ENCODE data around the gene TIMM29.

The TIMM29 gene

DNA sequence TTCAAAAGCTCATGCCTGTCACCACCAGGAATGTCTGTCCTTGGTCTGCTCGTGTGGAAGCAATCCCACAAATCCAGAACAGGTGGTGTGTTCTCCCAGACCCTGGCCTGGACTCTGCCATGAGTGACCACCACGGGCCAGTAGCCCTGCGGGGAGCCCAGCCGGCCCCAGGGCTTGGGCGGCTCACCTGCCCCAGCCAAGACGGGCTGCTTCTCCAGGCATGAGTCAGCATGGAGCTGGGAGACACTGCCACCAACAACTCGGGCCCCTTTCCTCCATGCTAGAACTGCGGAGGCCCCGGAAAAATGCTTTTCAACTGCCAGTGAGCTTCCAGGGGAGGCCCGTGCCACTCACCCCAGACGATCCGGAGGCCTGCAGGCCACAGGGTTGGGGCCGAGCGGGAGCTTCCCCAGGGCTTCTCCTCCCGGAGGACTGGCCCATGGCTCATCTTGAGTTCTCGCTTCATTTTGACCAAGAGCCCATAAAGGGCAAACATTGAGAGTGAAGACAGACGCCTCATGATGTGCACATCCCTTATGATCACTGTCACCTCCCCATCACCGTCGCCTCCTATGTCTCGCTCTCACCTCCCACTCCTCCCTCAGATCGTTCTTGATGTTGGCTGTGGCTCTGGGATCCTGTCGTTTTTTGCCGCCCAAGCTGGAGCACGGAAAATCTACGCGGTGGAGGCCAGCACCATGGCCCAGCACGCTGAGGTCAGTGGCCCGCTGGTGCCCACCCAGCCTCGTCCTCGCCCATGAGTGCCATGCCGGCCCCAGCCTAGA is 16.8 kb upstream of the TIMM29 start:
- no peak for DNase-seq

DNA sequence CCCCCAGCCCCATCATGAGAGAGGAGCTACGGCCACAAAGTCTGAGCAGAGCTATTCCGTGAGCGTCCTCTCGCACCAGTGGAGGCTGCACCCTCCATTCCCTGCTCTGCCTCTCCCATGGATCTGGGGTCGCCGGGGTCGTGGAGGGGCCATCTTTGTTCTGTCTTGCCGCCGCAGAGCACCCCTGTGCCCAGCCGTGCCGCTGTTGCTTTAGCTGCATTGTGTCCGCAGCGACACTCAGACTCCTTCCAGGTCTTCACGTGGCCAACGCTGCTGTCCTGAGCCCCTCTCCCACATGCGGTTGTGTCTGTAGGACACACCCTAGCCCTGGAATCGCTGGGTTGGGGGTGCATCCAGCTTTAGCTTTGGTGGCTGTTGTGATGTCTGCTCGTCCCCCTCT is 16.0 kb upstream of the TIMM29 start:
- DNase-seq, result no peak

DNA sequence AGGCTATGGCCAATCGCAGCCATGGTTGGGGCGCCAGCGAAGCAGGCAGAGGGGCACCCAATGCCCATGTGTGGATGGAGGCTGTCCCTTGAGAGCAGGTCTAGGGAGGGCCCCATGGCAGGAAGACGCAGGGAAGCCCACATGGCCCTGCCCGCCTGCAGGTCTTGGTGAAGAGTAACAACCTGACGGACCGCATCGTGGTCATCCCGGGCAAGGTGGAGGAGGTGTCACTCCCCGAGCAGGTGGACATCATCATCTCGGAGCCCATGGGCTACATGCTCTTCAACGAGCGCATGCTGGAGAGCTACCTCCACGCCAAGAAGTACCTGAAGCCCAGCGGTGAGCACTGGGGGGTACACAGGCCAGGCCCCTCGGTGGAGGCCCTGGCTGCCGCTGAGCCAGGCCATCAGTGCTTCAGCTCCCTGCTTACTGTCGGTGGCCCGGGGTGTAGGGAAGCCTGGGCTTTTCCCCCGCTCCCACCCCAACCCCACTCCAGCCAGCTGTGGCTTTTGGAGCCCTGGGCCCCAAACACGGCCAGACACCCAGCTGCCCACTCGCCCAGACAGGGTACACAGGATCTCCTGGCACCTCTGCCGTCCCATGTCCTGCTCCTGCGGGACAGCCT is 14.8 kb upstream of the TIMM29 start:
- DNase-seq, result no peak

DNA sequence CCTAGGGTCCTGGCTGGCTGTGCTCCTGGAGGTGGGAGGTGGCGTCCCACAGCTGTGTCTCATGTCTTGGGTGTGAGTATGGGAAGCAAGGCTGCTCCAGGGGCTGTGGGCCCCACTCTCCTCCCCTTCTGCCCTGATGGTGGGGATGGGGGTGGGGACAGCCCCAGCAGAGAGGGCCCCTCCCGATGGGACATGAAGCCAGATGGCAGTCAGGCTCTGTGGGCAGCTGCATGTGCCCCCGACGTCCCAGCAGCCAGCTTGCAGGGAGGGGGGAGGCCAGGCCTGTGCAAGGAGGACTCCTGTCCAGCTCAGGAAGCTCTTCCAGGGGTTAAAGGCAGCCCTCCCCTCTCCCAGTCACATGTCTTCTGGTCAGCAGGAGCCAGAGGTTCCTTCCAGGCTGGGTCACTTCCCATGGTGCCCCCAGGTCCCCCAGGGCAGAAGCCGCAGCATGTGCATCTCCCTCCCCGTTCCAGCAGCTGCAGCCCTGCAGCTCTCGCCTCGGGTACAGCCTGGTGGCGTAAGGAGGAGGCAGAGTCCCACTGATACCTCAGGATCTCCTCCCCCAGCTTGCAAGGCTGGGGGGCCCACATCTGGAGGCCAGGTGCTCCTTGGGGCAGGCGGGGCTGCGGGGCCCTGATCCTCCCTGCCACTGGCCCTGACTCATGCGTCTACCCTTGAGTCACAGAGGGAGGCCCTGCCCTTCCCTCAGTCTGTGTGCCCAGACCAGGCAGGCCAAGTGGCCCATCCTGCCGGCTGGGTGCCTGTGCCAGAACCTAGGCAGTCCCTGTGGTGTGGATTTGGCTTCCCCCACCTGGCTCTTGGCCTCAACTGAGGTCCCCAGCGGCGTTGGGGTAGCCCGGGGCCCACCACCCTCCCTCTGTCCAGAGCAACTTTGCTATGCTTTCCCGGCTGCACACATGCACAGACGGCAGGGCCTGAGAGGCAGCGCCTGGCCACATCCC is 13.2 kb upstream of the TIMM29 start:
- no peak for DNase-seq

DNA sequence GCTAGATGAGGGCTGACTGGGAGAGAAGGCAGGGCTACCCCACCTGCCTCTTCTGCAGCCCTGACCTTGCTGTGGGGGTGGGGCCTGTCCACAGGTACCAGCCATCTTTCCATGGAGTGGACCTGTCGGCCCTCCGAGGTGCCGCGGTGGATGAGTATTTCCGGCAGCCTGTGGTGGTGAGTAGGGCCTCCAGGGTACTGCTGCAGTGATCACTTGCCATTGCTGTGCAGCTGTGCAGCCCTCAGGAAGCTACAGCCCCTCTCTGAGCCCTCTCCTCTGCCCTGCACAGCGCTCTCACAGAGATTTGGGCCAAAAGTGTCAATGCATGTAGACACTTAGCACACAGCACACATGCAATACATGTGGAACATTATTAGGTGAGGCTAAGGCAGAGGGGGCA is 12.0 kb upstream of the TIMM29 start:
- no peak for DNase-seq

DNA sequence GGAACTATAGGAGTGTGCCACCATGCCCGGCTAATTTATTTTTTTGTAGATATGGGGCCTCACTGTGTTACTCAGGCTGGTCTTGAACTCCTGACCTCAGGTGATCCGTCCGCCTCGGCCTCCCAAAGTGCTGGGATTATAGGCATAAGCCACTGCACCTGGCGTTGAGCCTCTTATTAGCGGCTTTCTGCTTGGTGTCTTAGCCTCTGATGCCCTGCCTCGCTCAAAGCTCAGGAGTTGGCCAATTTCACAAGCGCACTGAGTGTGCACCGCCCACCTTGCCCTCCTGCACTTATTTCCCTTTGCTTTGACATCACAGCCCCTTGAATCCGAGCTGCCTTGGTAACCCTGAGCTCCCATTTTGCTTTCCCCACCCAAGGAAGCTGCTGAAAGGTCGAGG is 10.3 kb upstream of the TIMM29 start:
- DNase-seq, result no peak

DNA sequence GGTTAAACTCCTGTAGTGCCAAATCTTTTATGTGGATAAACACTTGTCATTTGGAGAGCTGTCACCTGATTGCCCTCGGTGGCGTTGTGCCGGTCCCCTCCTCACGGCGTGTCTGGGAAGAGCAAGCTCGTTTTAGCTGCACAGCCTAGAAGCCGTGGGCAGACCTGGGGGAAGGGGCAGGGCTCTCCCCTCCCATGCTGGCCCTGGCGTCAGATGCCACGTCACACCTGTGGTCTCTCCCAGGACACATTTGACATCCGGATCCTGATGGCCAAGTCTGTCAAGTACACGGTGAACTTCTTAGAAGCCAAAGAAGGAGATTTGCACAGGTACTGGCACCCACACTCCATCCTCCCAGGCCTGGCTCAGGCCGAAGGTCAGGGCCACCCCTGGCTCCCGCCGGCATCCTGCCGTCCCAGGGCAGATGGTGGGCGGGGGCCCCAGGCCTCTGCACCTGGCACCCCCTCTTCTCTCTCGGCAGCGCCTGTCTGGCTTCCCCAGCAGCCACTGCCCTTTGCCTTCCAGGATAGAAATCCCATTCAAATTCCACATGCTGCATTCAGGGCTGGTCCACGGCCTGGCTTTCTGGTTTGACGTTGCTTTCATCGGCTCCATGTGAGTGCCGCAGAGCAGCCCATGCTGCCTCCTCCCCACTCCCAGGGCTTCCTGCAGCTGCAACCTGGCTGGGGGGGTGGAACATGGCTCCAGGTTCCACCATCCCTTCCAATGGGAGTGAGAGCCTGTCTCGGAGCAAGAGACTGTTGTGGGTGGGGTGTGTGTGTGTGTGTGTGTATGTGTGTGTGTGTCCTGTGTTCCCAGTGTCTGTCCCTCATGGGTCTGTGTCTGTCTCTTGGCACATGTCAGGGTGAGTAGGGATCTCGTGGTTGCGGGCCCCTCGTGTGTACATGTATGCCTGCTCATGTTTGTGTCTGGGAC is 9.0 kb upstream of the TIMM29 start:
- DNase-seq, result no peak

DNA sequence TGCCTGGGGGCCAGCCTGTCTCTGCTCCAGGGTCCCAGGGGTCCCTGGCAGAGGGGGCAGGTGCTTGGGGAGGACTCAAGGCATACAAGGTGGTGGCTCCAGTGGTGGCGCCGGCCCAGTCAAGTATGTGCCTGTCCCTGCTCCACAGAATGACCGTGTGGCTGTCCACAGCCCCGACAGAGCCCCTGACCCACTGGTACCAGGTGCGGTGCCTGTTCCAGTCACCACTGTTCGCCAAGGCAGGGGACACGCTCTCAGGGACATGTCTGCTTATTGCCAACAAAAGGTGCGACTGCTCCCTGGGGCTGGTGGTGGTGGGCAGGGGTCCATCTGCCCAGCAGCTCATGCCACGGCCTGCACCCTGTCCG is 8.3 kb upstream of the TIMM29 start:
- no peak for DNase-seq

DNA sequence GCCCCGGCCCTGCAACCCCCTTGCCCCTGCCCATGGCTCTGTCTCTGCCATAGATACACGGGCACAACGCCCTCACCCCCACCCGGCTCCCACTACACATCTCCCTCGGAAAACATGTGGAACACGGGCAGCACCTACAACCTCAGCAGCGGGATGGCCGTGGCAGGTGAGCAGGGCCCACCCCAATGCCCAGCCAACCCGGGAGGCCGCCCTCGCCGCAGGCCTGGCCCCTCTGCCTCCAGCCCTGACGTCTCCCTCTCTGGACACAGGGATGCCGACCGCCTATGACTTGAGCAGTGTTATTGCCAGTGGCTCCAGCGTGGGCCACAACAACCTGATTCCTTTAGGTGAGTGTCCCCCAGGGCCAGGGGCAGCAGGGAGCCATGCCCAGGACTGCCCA is 7.8 kb upstream of the TIMM29 start:
- DNase-seq, result no peak

DNA sequence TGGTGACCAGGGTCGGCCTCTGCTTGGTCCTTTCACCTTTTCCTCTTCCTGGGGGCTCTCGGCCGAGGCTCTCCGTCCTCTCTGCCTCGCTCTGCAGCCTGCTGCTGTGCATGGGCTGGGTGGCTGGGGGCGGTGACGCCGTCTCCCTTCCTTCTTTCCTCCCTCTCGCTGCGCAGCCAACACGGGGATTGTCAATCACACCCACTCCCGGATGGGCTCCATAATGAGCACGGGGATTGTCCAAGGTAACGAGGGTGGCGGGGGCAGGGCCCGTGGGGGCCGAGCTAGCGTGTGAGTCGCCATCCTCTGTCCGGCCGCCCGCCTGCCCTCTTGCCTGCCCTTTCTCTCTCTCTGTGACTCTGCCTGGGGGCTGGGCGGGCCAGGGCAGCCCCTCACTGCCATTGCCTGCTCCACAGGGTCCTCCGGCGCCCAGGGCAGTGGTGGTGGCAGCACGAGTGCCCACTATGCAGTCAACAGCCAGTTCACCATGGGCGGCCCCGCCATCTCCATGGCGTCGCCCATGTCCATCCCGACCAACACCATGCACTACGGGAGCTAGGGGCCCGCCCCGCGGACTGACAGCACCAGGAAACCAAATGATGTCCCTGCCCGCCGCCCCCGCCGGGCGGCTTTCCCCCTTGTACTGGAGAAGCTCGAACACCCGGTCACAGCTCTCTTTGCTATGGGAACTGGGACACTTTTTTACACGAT is 7.3 kb upstream of the TIMM29 start:
- DNase-seq, result peak in 8 of 56 donors; percentile 7 to 41 (median 14)

DNA sequence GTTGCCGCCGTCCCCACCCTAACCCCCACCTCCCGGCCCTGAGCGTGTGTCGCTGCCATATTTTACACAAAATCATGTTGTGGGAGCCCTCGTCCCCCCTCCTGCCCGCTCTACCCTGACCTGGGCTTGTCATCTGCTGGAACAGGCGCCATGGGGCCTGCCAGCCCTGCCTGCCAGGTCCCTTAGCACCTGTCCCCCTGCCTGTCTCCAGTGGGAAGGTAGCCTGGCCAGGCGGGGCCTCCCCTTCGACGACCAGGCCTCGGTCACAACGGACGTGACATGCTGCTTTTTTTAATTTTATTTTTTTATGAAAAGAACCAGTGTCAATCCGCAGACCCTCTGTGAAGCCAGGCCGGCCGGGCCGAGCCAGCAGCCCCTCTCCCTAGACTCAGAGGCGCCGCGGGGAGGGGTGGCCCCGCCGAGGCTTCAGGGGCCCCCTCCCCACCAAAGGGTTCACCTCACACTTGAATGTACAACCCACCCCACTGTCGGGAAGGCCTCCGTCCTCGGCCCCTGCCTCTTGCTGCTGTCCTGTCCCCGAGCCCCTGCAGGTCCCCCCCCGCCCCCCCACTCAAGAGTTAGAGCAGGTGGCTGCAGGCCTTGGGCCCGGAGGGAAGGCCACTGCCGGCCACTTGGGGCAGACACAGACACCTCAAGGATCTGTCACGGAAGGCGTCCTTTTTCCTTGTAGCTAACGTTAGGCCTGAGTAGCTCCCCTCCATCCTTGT is 6.5 kb upstream of the TIMM29 start:
- DNase-seq, result no peak

DNA sequence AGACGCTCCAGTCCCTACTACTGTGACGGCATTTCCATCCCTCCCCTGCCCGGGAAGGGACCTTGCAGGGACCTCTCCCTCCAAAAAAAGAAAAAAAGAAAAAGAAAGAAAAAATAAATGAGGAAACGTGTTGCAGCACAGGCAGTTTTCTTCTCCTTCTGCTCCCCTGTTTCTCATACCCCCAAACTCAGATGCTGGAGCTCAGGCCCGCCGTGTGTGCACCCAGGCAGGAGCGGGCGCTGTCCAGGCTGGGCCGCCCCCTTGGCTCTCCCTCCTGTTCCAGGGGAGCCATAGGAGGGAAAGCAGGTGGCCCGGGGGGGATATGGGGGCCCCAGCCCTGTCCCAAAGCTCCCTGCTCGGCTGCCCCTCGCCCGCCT is 6.0 kb upstream of the TIMM29 start:
- DNase-seq, result no peak

DNA sequence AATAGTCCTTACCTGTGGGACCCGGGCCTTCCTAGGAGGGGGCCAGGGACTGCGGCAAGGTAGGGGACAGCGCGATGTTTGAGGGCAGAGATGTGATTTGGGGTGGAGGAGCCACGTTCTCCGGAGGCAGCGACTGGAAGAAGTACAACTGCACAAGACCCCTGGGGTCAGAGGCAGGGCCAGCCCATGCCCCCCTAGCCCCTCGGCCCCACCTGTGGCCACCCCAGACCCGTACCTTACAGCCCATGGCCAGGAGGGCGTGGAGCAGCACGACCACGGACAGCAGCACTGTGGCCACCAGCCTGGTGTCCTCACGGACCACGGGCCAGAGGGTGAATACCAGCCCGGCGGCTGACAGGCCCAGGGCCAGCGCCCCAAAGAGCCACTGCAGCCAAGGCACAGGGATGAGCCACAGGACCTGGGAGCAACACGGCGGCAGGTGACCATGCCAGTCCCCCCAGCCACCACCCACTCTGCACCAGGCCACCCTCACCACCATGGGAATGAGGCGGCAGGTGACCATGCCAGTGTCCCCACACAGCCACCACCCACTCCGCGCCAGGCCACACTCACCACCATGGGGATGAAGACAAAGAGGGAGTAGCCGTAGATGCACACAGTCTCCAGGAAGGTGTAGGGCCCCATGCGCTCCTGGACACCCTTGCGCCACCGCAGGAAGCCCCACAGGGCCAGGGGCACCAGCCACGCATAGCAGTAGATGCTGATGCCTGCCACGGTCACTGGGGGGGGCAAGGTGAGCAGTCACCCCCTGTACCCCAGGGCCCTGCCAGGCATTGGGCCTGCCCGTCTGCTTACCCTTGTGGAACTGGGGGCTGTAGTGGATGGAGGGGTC is 5.1 kb upstream of the TIMM29 start:
- DNase-seq, result no peak

DNA sequence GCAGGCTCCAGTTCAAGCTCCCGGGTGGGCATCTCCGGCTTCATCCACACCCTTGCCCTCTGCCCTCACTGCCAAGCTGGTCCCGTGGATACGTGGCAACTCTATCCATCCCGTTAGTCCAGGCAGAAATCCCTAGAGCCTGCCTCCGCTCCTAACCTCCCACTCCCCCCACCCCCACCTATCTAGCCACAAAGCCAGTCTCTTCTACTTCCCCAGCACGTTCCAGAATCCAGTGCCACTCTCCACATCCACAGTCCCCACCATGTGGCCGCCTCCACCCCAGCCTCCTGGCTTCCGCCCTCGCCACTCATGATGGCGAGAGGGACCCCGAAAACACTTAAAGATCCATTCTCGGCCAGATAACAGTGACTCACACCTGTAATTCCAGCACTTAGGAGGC is 4.0 kb upstream of the TIMM29 start:
- DNase-seq, result no peak

DNA sequence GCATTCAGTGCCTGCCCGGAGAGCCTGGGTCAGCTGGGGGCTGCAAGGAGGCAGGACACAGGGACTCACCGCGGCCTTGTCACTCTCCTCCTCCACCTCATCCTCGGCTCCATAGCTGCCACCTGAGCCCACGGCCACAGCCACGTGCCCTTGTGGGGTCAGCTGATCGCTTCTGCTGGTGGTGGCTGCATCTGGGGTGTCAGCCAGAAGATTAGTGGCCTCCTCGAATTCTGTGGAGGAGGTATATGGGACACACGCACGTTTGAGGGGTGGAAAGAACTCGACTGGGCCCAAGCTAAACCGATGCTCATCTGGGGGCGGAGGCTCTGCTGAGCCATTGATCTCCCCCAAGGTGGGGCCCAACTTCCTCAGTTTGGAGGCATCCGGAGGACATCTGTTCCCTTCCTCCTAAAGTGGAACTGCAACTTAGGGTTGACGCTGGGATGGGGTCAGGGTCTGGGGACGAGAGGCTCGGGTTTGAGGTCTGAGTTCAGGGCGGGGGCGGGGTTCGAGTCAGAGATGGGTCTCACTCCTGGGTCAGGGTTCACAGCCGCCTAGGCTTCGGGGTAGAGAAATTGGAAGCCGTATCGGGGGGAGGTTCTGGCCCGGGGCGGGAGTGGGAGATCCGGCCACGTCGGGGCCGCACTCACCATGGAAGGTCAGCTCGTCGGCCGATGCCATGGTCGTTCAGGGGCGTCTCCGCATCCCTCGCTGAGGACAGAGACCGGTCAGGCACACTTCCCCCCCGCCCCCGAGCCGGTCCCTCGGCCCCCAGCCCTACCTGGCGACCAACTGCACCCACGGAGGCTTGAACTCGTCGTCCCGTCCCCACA is 665 bp upstream of the TIMM29 start:
- DNase-seq, result no peak

DNA sequence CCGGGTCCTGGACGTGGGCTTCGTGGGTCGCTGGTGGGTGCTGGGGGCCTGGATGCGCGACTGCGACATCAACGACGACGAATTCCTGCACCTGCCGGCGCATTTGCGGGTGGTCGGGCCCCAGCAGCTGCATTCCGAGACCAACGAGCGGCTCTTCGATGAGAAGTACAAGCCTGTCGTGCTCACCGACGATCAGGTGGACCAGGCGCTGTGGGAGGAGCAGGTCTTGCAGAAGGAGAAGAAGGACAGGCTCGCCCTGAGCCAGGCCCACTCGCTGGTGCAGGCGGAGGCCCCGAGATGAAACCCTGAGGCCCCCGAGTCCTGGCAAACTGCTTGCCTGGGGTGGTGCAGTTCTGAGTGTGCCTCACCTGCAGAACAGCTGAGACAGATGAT is 787 bp downstream of the TIMM29 start:
- peak in 1 of 56 donors; percentile 20 for DNase-seq

DNA sequence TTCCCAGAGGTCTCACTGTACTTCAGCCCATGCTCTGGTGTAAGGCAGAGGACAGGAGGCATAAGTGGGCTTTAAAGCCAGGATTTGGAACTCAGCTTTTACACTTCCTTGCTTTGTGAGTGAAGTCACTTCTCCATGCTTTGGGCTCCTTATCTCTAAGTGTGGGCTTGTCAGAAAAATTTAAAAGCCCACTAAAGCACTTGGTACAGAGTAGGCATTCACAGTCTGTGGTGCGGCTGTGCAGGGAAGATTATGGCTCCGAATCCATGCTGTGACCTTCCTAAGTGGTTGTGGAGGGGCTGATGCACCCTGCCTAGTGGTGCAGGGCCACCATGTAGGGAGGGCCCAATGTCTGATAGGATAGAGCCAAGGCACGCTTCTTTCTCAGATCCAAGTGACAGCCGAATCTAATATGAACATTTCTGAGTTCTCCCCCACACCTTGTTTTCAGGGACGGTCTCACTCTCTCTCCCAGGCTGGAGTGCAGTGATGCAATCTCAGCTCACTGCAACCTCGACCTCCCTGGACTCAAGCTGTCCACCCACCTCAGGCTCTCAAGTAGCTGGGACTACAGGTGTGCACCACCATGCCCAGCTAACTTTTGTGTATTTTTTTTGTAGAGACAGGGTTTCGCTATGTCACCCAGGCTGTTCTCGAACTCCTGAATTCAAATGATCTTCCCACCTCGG is 6.9 kb downstream of the TIMM29 start:
- no peak for DNase-seq
